Vagina (tissue), 2 donors: ENCODE data around the gene SLC18A2. TPM values are rescaled to one million over a fixed set of nuclear protein-coding genes. Genes with fewer than 3 reads are reported as not detected.
A peak's percentile ranks its signal among the peaks of the same experiment; 100 is the strongest.

ENCODE experiments used
- DNase-seq, 2 donors: peaks; one replicate each; pipeline ENCODE4 v3.0.0-alpha.2; 2017; ENCODE audit errors: extremely low spot score in 2 of 2
- H3K27ac ChIP-seq: fragments of 200-600 bp; sonication (generic); one replicate; pipeline ENCODE4 v1.5.1; 2019
- H3K27me3 ChIP-seq: fragments of 200-600 bp; sonication (generic); one replicate; pipeline ENCODE4 v1.5.1; 2019
- H3K36me3 ChIP-seq, 2 donors: fragments of 200-600 bp; sonication (generic); one replicate each; pipeline ENCODE4 v1.5.1; 2017 to 2019
- H3K4me1 ChIP-seq: fragments of 200-600 bp; sonication (generic); one replicate; pipeline ENCODE4 v1.5.1; 2019
- H3K4me3 ChIP-seq, 2 donors: fragments of 200-600 bp; sonication (generic); 1 replicate in 1 of 2; 2 replicates in 1 of 2; pipeline ENCODE4 v1.5.1; 2016 to 2019
- H3K9me3 ChIP-seq: fragments of 200-600 bp; sonication (generic); one replicate; pipeline ENCODE4 v1.5.1; 2019
- CTCF ChIP-seq, 3 experiments: fragments of 450-650 bp in 2 of 3; fragments of 200-600 bp in 1 of 3; sonication (generic) in 1 of 3; IDR thresholded peaks; one replicate each; pipeline ENCODE4 v1.5.1; 2017 to 2019; ENCODE audit warnings: antibody characterized with exemption in 3 of 3, mild to moderate bottlenecking in 2 of 3, moderate library complexity in 2 of 3
- POLR2A ChIP-seq, 2 donors: fragments of 450-650 bp; IDR thresholded peaks; one replicate each; pipeline ENCODE4 v1.6.1; 2017; ENCODE audit warnings: antibody characterized with exemption in 2 of 2, mild to moderate bottlenecking in 2 of 2, moderate library complexity in 2 of 2
- POLR2AphosphoS5 ChIP-seq, 2 donors: sonication (generic); formaldehyde crosslinking; IDR thresholded peaks; one replicate each; pipeline ENCODE4 v1.9.0; 2017; ENCODE audit warnings: antibody characterized with exemption in 2 of 2, mild to moderate bottlenecking in 2 of 2, low read depth in 1 of 2; ENCODE audit not compliant: insufficient read depth in 1 of 2
- intact Hi-C: fragments of 100-400 bp; cut with DNase I; formaldehyde crosslinking; loops from one replicate; pipeline ENCODE4 v1.15.1; 2023
- total RNA-seq: library from RNA; depleted of rRNA; stranded (reverse); fragments of >200 nt; gene quantifications from one replicate; pipeline ENCODE4 v1.2.3, GENCODE V29; 2016

SLC18A2 gene
- total RNA-seq, 1 donor from 2014 or later, result 11.5 TPM

GRCh38 chr10:117254774-117255735, 14.1 kb downstream of the SLC18A2 start:
- H3K27me3 ChIP-seq, result no peaks in the 10 kb centered on the region
- intact Hi-C loops, result no loop called here
- no peaks in the 10 kb centered on the region for H3K36me3 ChIP-seq
- TF ChIP-seq CTCF (IDR thresholded peaks at IDR 0.05) (no peak), POLR2A (IDR thresholded peaks at IDR 0.05) (no peak), POLR2AphosphoS5 (IDR thresholded peaks at IDR 0.05; ENCODE audit: insufficient read depth in 1 of 2, low read depth in 1 of 2) (no peak)
- H3K4me3 ChIP-seq, result no peak overlapping the region
- peak in 1 of 2 donors; percentile 52 for DNase-seq
- no peaks in the 10 kb centered on the region for H3K9me3 ChIP-seq
- H3K27ac ChIP-seq, result no peak overlapping the region
- peaks cover 8% of the 10 kb centered on the region for H3K4me1 ChIP-seq

- Histone ChIP-seq H3K27me3 (no peaks in the 10 kb centered on the region), H3K36me3 (no peaks in the 10 kb centered on the region), H3K4me1 (peaks cover 4% of the 10 kb centered on the region), H3K9me3 (no peaks in the 10 kb centered on the region), H3K4me3 (no peak overlapping the region), H3K27ac (no peak overlapping the region)
- intact Hi-C loops, result no loop called here
- no peak for TF ChIP-seq POLR2A (IDR thresholded peaks at IDR 0.05)
- TF ChIP-seq POLR2AphosphoS5 (IDR thresholded peaks at IDR 0.05; ENCODE audit: insufficient read depth in 1 of 2, low read depth in 1 of 2), result no peak
- TF ChIP-seq CTCF (IDR thresholded peaks at IDR 0.05), result no peak
- DNase-seq, result peak in 1 of 2 donors; percentile 56
These were observed 15.0 kb downstream of the SLC18A2 start for GRCh38 chr10:117255835-117256460.

GRCh38 chr10:117256910-117257309, 16.0 kb downstream of the SLC18A2 start:
- H3K27ac ChIP-seq, result no peak overlapping the region
- peak in 1 of 2 donors; percentile 25 for DNase-seq
- intact Hi-C loops, result no loop called here

GRCh38 chr10:117257721-117258120, 16.8 kb downstream of the SLC18A2 start:
- no peaks in the 10 kb centered on the region for H3K27me3 ChIP-seq
- no peaks in the 10 kb centered on the region for H3K4me1 ChIP-seq
- no peak overlapping the region for H3K27ac ChIP-seq
- TF ChIP-seq CTCF (IDR thresholded peaks at IDR 0.05) (no peak), POLR2A (IDR thresholded peaks at IDR 0.05) (no peak), POLR2AphosphoS5 (IDR thresholded peaks at IDR 0.05; ENCODE audit: insufficient read depth in 1 of 2, low read depth in 1 of 2) (no peak)
- intact Hi-C loops, result no loop called here
- H3K4me3 ChIP-seq, result no peak overlapping the region
- no peaks in the 10 kb centered on the region for H3K36me3 ChIP-seq
- DNase-seq, result peak in 1 of 2 donors; percentile 47
- H3K9me3 ChIP-seq, result no peaks in the 10 kb centered on the region

More at GRCh38 chr10:117256910-117257309, 16.0 kb downstream of the SLC18A2 start:
- no peaks in the 10 kb centered on the region for H3K36me3 ChIP-seq
- TF ChIP-seq CTCF (IDR thresholded peaks at IDR 0.05) (no peak), POLR2AphosphoS5 (IDR thresholded peaks at IDR 0.05; ENCODE audit: insufficient read depth in 1 of 2, low read depth in 1 of 2) (no peak), POLR2A (IDR thresholded peaks at IDR 0.05) (no peak)
- H3K27me3 ChIP-seq, result no peaks in the 10 kb centered on the region
- no peak overlapping the region for H3K4me3 ChIP-seq
- no peaks in the 10 kb centered on the region for H3K4me1 ChIP-seq
- no peaks in the 10 kb centered on the region for H3K9me3 ChIP-seq
